Measurements from ENCODE around the gene PATJ.
"Not testable (repeated sequence)": the region's sequence is repeated elsewhere in the genome, so short reads cannot be mapped to it uniquely, and the experiment has no call there.

DNA sequence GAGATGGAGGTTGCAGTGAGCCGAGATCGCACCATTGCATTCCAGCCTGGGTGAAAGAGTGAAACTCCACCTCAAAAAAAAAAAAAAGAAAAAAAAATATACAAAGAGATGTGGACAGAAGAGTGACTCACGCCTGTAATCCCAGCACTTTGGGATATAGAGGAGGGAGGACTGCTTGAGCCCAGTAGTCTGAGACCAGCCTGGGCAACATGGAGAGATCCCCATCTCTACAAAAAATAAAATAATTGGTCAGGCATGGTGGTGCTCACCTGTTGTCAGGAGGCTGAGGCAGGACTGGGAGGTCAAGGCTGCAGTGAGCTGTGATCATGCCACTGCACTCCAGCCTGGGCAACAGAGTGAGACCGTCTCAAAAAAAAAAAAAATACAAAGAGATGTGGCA is 31.0 kb upstream of the PATJ start:
- TF ChIP-seq, protein P1, sequence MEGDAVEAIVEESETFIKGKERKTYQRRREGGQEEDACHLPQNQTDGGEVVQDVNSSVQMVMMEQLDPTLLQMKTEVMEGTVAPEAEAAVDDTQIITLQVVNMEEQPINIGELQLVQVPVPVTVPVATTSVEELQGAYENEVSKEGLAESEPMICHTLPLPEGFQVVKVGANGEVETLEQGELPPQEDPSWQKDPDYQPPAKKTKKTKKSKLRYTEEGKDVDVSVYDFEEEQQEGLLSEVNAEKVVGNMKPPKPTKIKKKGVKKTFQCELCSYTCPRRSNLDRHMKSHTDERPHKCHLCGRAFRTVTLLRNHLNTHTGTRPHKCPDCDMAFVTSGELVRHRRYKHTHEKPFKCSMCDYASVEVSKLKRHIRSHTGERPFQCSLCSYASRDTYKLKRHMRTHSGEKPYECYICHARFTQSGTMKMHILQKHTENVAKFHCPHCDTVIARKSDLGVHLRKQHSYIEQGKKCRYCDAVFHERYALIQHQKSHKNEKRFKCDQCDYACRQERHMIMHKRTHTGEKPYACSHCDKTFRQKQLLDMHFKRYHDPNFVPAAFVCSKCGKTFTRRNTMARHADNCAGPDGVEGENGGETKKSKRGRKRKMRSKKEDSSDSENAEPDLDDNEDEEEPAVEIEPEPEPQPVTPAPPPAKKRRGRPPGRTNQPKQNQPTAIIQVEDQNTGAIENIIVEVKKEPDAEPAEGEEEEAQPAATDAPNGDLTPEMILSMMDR (optimal IDR thresholded peaks at IDR 0.05 in 1 of 3, IDR thresholded peaks at IDR 0.05 in 1 of 3, conservative IDR thresholded peaks at IDR 0.05 in 1 of 3; ENCODE audit: extremely low read depth in 1 of 3, insufficient read depth in 2 of 3, low read length in 3 of 3): not testable (repeated sequence)
- not testable (repeated sequence) for TF ChIP-seq EZH2 (IDR thresholded peaks at IDR 0.05; ENCODE audit: low read length)

Measured in keratinocyte (primary cell).